K562 (cell line): ENCODE results near the gene ANKRD13D. TPM values are rescaled to one million over a fixed set of nuclear protein-coding genes. Genes with fewer than 3 reads are reported as not detected.

ENCODE experiments used
- BDP1 ChIP-seq: IDR thresholded peaks from 3 replicates; pipeline ENCODE4 v1.6.1; 2011; ENCODE audit not compliant: insufficient read length, insufficient read depth
- CUX1 ChIP-seq: fragments of 200-800 bp; sonication (Bioruptor generic); IDR thresholded peaks from 2 replicates; pipeline ENCODE4 v1.6.1; 2016; ENCODE audit warnings: missing genetic modification characterization, missing compliant biosample characterization
- CXXC5 ChIP-seq: fragments of 250-450 bp; sonication (Bioruptor Pico); IDR thresholded peaks from 2 replicates; pipeline ENCODE4 v1.8.0; 2022; ENCODE audit warnings: inconsistent platforms, mild to moderate bottlenecking, moderate library complexity
- DACH1 ChIP-seq: fragments of 450-650 bp; IDR thresholded peaks from 2 replicates; pipeline ENCODE4 v1.6.1; 2018; ENCODE audit not compliant: partially characterized antibody
- DEAF1 ChIP-seq: fragments of 450-650 bp; formaldehyde crosslinking; IDR thresholded peaks from 2 replicates; pipeline ENCODE4 v1.4.0; 2020; ENCODE audit warnings: mild to moderate bottlenecking, moderate library complexity
- DNMT1 ChIP-seq: fragments of 450-650 bp; IDR thresholded peaks from 2 replicates; pipeline ENCODE4 v1.6.1; 2016; ENCODE audit warnings: antibody characterized with exemption, mild to moderate bottlenecking
- GABPB1 ChIP-seq: sonication (generic); formaldehyde crosslinking; IDR thresholded peaks from 2 replicates; pipeline ENCODE4 v1.8.0; 2022; ENCODE audit warnings: mild to moderate bottlenecking, missing genetic modification reagents
- GMEB1 ChIP-seq: fragments of 250-450 bp; sonication (Bioruptor Pico); IDR thresholded peaks from 2 replicates; pipeline ENCODE4 v1.4.0; 2020; ENCODE audit warnings: mild to moderate bottlenecking
- GTF2F1 ChIP-seq: IDR thresholded peaks from 2 replicates; pipeline ENCODE4 v1.6.1; 2011; ENCODE audit warnings: low read depth, low read length, improper control_type of control experiment
- L3MBTL2 ChIP-seq: fragments of 450-650 bp; IDR thresholded peaks from 2 replicates; pipeline ENCODE4 v1.6.1; 2016; ENCODE audit warnings: mild to moderate bottlenecking, moderate library complexity
- MNT ChIP-seq, 2 experiments: fragments of 450-650 bp; conservative IDR thresholded peaks; 2 replicates each; pipeline ENCODE4 v1.6.1; 2017; ENCODE audit warnings: mild to moderate bottlenecking in 2 of 2, moderate library complexity in 2 of 2
- NCOA6 ChIP-seq: fragments of 450-650 bp; IDR thresholded peaks from 2 replicates; pipeline ENCODE4 v1.6.1; 2017; ENCODE audit warnings: mild to moderate bottlenecking
- RAD21 ChIP-seq, 2 experiments: fragments of 250-450 bp in 1 of 2; fragments of 450-650 bp in 1 of 2; sonication (Bioruptor Pico) in 1 of 2; formaldehyde crosslinking in 1 of 2; IDR thresholded peaks in 1 of 2; conservative IDR thresholded peaks in 1 of 2; 2 replicates each; pipeline versions ENCODE4 v1.4.0 to v1.8.0; 2020 to 2022; ENCODE audit warnings: mild to moderate bottlenecking in 2 of 2, moderate library complexity in 1 of 2
- RBM25 ChIP-seq: fragments of 200-400 bp; formaldehyde crosslinking; IDR thresholded peaks from 2 replicates; pipeline ENCODE4 v1.6.1; 2018; ENCODE audit warnings: low read length, low read depth, moderate library complexity; ENCODE audit not compliant: severe bottlenecking
- ZNF140 ChIP-seq: fragments of 250-450 bp; sonication (Bioruptor Pico); IDR thresholded peaks from 2 replicates; pipeline ENCODE4 v1.8.0; 2021; ENCODE audit warnings: moderate library complexity, mild to moderate bottlenecking, inconsistent platforms
- ZNF184 ChIP-seq: sonication (generic); formaldehyde crosslinking; IDR thresholded peaks from 2 replicates; pipeline ENCODE4 v1.5.0; 2020; ENCODE audit warnings: missing genetic modification reagents
- ZNF76 ChIP-seq: fragments of 250-450 bp; sonication (Bioruptor Pico); IDR thresholded peaks from 2 replicates; pipeline ENCODE4 v1.4.0; 2020; ENCODE audit warnings: mild to moderate bottlenecking, moderate library complexity, borderline replicate concordance
- polyA plus RNA-seq, 8 experiments: library from polyadenylated mRNA; depleted of rRNA in 4 of 8; stranded (reverse) in 5 of 8; unstranded in 3 of 8; fragments of >200 nt; fragmentation: Nextera tagmentation in 2 of 8; fragmentation: Illumina TruSeq in 1 of 8; extraction: Ambion mirVana in 2 of 8; extraction: Trizol in 1 of 8; gene quantifications; 2 replicates each; pipeline versions ENCODE4 v1.2.1 to v1.2.3, GENCODE V29; 2011 to 2014; ENCODE audit warnings: inconsistent platforms in 1 of 8, missing spikeins in 1 of 8
- total RNA-seq, 7 experiments: library from RNA; depleted of rRNA in 6 of 7; stranded (reverse); fragments of >200 nt in 6 of 7; fragmentation: Illumina TruSeq in 2 of 7; extraction: Trizol in 2 of 7; gene quantifications; 2 replicates each; pipeline versions ENCODE4 v1.2.1 to v1.2.3, GENCODE V29; 2011 to 2021; ENCODE audit warnings: low replicate concordance in 1 of 7

Gene ANKRD13D
- total and polyA plus RNA-seq, 9 of the 15 experiments (the other 6 are each of a cell fraction or from before 2014, with no cell fraction given) = 0.94 to 40.9 (median 22.4) TPM

GRCh38 chr11:67351275-67352005, 62.3 kb downstream of the ANKRD13D start (continued):
- TF ChIP-seq CUX1 (no peak), ZNF140 (no peak), NCOA6 (no peak), ZNF184 (CRISPR knock-in tag) (no peak), DNMT1 (no peak), GMEB1 (no peak), RAD21 (CRISPR knock-in tag; conservative IDR thresholded peaks at IDR 0.05 in 1 of 2, IDR thresholded peaks at IDR 0.05 in 1 of 2) (peak; percentile 43 to 76), MNT (conservative IDR thresholded peaks at IDR 0.05) (no peak), BDP1 (no peak), GTF2F1 (no peak), DEAF1 (CRISPR knock-in tag) (no peak), GABPB1 (peak; percentile 54; the same call in 1 of the 2 replicates), DACH1 (no peak), RBM25 (no peak), ZNF76 (CRISPR knock-in tag) (no peak), CXXC5 (CRISPR knock-in tag) (no peak), L3MBTL2 (0 out of 2 replicates have a peak, but pooled peaks have one; percentile 24)
